Lung (tissue), 12 donors: ENCODE data around the gene CBLL1. TPM values are rescaled to one million over a fixed set of nuclear protein-coding genes. Genes with fewer than 3 reads are reported as not detected.

Source experiments
- ATAC-seq: fragments of 200-7000 bp; cut with Tn5 transposase; one replicate; pipeline ENCODE4 v1.9.1; 2020; ENCODE audit warnings: moderate number of reproducible peaks; ENCODE audit not compliant: insufficient read depth, low FRiP score
- DNase-seq, 3 donors: peaks; one replicate each; pipeline ENCODE4 v3.0.0-alpha.2; 2013 to 2017
- H3K27ac ChIP-seq, 2 donors: one replicate each; pipeline ENCODE4 v1.5.1; 2013; ENCODE audit warnings: mild to moderate bottlenecking in 2 of 2, moderate library complexity in 2 of 2, control low read depth in 1 of 2, inconsistent platforms in 1 of 2, low read depth in 1 of 2, low read length in 1 of 2
- H3K27me3 ChIP-seq, 3 donors: one replicate each; pipeline ENCODE4 v1.5.1; 2013; ENCODE audit warnings: low read length in 2 of 3; ENCODE audit not compliant: control insufficient read depth in 3 of 3, insufficient read depth in 3 of 3
- H3K36me3 ChIP-seq, 4 donors: one replicate each; pipeline ENCODE4 v1.5.1; 2013; ENCODE audit warnings: low read length in 4 of 4, mild to moderate bottlenecking in 1 of 4, moderate library complexity in 1 of 4; ENCODE audit not compliant: control insufficient read depth in 4 of 4, insufficient read depth in 4 of 4
- H3K4me1 ChIP-seq, 5 donors: one replicate each; pipeline ENCODE4 v1.5.1; 2013; ENCODE audit warnings: low read length in 5 of 5, mild to moderate bottlenecking in 2 of 5, moderate library complexity in 1 of 5; ENCODE audit not compliant: control insufficient read depth in 5 of 5, insufficient read depth in 5 of 5
- H3K4me3 ChIP-seq: one replicate; pipeline ENCODE4 v1.5.1; 2013; ENCODE audit warnings: mild to moderate bottlenecking, control low read depth, moderate library complexity
- H3K9ac ChIP-seq, 2 donors: one replicate each; pipeline ENCODE4 v1.5.1; 2013; ENCODE audit warnings: low read length in 2 of 2, control low read depth in 1 of 2; ENCODE audit not compliant: insufficient read depth in 1 of 2
- H3K9me3 ChIP-seq, 4 donors: one replicate each; pipeline ENCODE4 v1.5.1; 2013; ENCODE audit warnings: low read length in 3 of 4, mild to moderate bottlenecking in 1 of 4, moderate library complexity in 1 of 4; ENCODE audit not compliant: control insufficient read depth in 4 of 4, insufficient read depth in 3 of 4
- CTCF ChIP-seq: IDR thresholded peaks from 2 replicates; pipeline ENCODE4 v1.5.1; 2012; ENCODE audit warnings: mild to moderate bottlenecking; ENCODE audit errors: control extremely low read depth, extremely low read depth
- WGBS, 2 donors: extraction: QIAGEN DNeasy Blood & Tissue Kit; methylation state at CpG; one replicate each; pipeline ENCODE4 v1.1.7; 2013; 5-methylcytosine and 5-hydroxymethylcytosine counted together
- polyA plus RNA-seq, 2 donors: library from polyadenylated mRNA; stranded (reverse); fragments of 200-250 nt; gene quantifications; one replicate each; pipeline ENCODE4 v1.2.1, GENCODE V29; 2013
- total RNA-seq, 2 donors: library from RNA; depleted of rRNA in 1 of 2; stranded (reverse); fragments of >200 nt in 1 of 2; gene quantifications; one replicate each; pipeline ENCODE4 v1.2.1, GENCODE V29; 2014 to 2021
- donor health status: control.
- donor health status: control.
- donor health status: Bipolar disorder and iron deficiency.
- donor health status: healthy.
- donor health status: DM: yes; HTN: yes; CAD: no.

The CBLL1 gene
- total and polyA plus RNA-seq, 4 donors, result 5.2 to 25.2 (median 15.1) TPM

GRCh38 chr7:107803009-107803610 lies 59.2 kb downstream of the CBLL1 start, which contains the start of gene SLC26A3:
Gene SLC26A3, minus strand, starts transcription at chr7:107803223. Its CDS starts 8,714 bp downstream, at chr7:107794509.
- ATAC-seq (no peak), DNase-seq (no peak)
- no peak for TF ChIP-seq CTCF
- no peak within 1 kb of the TSS for H3K9ac ChIP-seq
- H3K4me1 ChIP-seq, result peaks cover 0 to 2% (median 0%) of the 10 kb centered on the region in 5 donors
- no peaks in the 10 kb centered on the region for H3K9me3 ChIP-seq
- WGBS, 2 donors, result 70 to 78% methylated on average over 2 of the region's 2 CpGs
- no peak within 1 kb of the TSS for H3K4me3 ChIP-seq
- H3K27ac ChIP-seq, result no peak within 1 kb of the TSS
- no peaks in the 10 kb centered on the region for H3K27me3 ChIP-seq
- H3K36me3 ChIP-seq, result no peaks in the 10 kb centered on the region

DNA sequence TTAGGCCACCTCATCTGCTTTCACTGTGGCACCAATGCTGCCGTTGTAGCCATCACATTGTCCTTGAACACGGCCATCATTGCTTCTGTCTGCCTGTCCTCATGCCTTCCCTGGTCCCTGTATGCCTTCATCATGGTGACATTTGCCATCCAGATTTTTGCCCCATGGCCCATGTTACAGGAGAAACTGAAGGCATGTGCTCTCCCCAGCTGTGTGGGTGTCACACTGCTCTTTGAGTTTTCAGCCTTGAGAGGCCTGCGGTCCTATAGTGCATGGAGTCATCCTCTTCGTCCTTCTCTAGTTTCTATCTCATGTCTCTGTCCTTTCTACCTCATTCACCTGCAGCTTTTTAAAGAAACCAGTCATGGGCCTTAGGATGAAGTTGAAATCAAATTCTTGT lies 65.2 kb downstream of the CBLL1 start:
- no peak for TF ChIP-seq CTCF
- no peaks in the 10 kb centered on the region for H3K4me1 ChIP-seq
- H3K4me3 ChIP-seq, result no peak overlapping the region
- ATAC-seq (no peak), DNase-seq (no peak)
- no peaks in the 10 kb centered on the region for H3K9me3 ChIP-seq
- no peak overlapping the region for H3K9ac ChIP-seq
- 90 to 91% methylated on average over 4 of the region's 4 CpGs for WGBS, 2 donors
- H3K36me3 ChIP-seq, result no peaks in the 10 kb centered on the region
- no peaks in the 10 kb centered on the region for H3K27me3 ChIP-seq
- no peak overlapping the region for H3K27ac ChIP-seq

GRCh38 chr7:107810626-107811025 lies 66.7 kb downstream of the CBLL1 start:
- no peaks in the 10 kb centered on the region for H3K9me3 ChIP-seq
- no peak overlapping the region for H3K9ac ChIP-seq
- H3K4me3 ChIP-seq, result no peak overlapping the region
- H3K4me1 ChIP-seq, result no peaks in the 10 kb centered on the region
- 76 to 93% methylated on average over 3 of the region's 3 CpGs for WGBS, 2 donors
- no peak overlapping the region for H3K27ac ChIP-seq
- H3K36me3 ChIP-seq, result no peaks in the 10 kb centered on the region
- H3K27me3 ChIP-seq, result no peaks in the 10 kb centered on the region
- no peak for DNase-seq
- no peak for ATAC-seq
- TF ChIP-seq CTCF, result no peak

Other genes with a start within 250 kb of the CBLL1 start
- 100 to 1,000 TPM in 1 of 2 donors, 10 to 100 TPM in 1; 39.9 to 101 TPM for gene COG5, start 180.2 kb upstream of the CBLL1 start, total RNA-seq
- 10 to 100 TPM in 1 of 2 donors, 1 to 10 TPM in 1; 5.6 to 14.5 TPM for gene COG5, start 180.2 kb upstream of the CBLL1 start, polyA plus RNA-seq
- 10 to 100 TPM in 1 of 2 donors, 1 to 10 TPM in 1; 6.4 to 14.8 TPM for gene DUS4L, start 180.2 kb upstream of the CBLL1 start, total RNA-seq
- gene DUS4L, start 180.2 kb upstream of the CBLL1 start, polyA plus RNA-seq, result 1 to 10 TPM; 3.5 TPM
- 100 to 1,000 TPM in 1 of 2 donors, 10 to 100 TPM in 1; 49.0 to 109 TPM for gene BCAP29, start 163.9 kb upstream of the CBLL1 start, total RNA-seq
- gene BCAP29, start 163.9 kb upstream of the CBLL1 start, polyA plus RNA-seq, result 10 to 100 TPM; 49.9 to 51.0 TPM
- 1 to 10 TPM; 2.2 to 5.1 TPM for gene SLC26A4, start 83.3 kb upstream of the CBLL1 start, total RNA-seq
- gene SLC26A4, start 83.3 kb upstream of the CBLL1 start, polyA plus RNA-seq, result 1 to 10 TPM in 1 of 2 donors, under 1 TPM in 1; 0.28 to 8.7 TPM
- under 1 TPM in 1 of 2 donors, not detected in 1; 0.31 TPM for gene SLC26A3, start 59.1 kb downstream of the CBLL1 start, total RNA-seq
- under 1 TPM in 1 of 2 donors, not detected in 1; 0.28 TPM for gene SLC26A3, start 59.1 kb downstream of the CBLL1 start, polyA plus RNA-seq
- 10 to 100 TPM; 66.9 to 93.5 TPM for gene DLD, start 147.0 kb downstream of the CBLL1 start, total RNA-seq
- gene DLD, start 147.0 kb downstream of the CBLL1 start, polyA plus RNA-seq, result 100 to 1,000 TPM in 1 of 2 donors, 10 to 100 TPM in 1; 19.3 to 101 TPM